ENCODE measurements around the gene MLLT1.

DNA sequence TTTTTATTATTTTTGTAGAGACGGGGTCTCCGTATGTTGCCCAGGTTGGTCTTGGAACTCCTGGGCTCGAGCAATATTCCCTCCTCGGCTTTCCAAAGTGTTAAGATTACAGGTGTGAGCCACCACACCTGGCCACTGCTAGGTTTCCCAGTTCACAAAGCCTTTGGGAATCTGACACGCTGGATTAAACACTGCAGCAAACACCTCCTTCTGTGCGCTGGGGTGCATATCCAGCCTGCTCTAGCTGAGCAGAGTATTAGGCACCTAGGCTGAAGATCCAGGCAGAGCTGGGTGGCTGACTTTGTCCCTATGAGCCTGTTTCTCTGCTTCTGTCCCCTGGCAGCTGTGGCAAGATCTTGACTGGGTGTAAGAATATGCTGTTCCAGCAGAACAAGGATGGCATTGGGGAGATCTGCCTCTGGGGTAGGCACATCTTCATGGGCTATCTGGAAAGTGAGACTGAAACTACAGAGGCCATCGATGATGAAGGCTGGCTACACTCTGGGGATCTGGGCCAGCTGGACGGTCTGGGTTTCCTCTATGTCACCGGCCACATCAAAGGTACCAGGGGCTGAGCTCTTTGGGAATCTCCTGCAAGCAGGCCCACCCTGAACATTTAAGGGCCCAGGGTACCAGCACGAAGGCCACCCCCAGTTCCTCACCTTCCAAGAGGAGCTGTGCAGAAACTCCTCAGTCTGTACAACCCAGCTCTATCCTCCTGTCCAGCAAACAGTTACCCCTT, 94.5 kb downstream of the MLLT1 start:
- TF ChIP-seq, protein P1, sequence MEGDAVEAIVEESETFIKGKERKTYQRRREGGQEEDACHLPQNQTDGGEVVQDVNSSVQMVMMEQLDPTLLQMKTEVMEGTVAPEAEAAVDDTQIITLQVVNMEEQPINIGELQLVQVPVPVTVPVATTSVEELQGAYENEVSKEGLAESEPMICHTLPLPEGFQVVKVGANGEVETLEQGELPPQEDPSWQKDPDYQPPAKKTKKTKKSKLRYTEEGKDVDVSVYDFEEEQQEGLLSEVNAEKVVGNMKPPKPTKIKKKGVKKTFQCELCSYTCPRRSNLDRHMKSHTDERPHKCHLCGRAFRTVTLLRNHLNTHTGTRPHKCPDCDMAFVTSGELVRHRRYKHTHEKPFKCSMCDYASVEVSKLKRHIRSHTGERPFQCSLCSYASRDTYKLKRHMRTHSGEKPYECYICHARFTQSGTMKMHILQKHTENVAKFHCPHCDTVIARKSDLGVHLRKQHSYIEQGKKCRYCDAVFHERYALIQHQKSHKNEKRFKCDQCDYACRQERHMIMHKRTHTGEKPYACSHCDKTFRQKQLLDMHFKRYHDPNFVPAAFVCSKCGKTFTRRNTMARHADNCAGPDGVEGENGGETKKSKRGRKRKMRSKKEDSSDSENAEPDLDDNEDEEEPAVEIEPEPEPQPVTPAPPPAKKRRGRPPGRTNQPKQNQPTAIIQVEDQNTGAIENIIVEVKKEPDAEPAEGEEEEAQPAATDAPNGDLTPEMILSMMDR (IDR thresholded peaks at IDR 0.05; ENCODE audit: low read depth, low read length): no peak
- TF ChIP-seq EZH2phosphoT487 (IDR thresholded peaks at IDR 0.05; ENCODE audit: low read depth): no peak
